Body of pancreas (tissue), 4 donors: ENCODE results near the gene EMP1. TPM values are rescaled to one million over a fixed set of nuclear protein-coding genes. Genes with fewer than 3 reads are reported as not detected.

Experiments
- ATAC-seq: fragments of 150-250 bp; one replicate; pipeline ENCODE4 v1.9.1; 2016
- DNase-seq, 4 donors: peaks; one replicate each; pipeline ENCODE4 v3.0.0-alpha.2; 2019
- H3K27ac ChIP-seq, 4 donors: fragments of 200-600 bp; sonication (generic); 1 replicate in 3 of 4; 2 replicates in 1 of 4; pipeline versions ENCODE4 v1.5.1 to v1.6.1; 2016 to 2019; ENCODE audit warnings: mild to moderate bottlenecking in 1 of 4, mixed read lengths in 1 of 4, moderate library complexity in 1 of 4
- H3K27me3 ChIP-seq, 2 donors: fragments of 200-600 bp; sonication (generic); one replicate each; pipeline ENCODE4 v1.6.0; 2016; ENCODE audit warnings: mild to moderate bottlenecking in 1 of 2
- H3K36me3 ChIP-seq, 2 donors: fragments of 200-600 bp; sonication (generic); replicated peaks in 1 of 2; 2 replicates each; pipeline ENCODE4 v1.5.1; 2016; ENCODE audit warnings: low read depth in 2 of 2; ENCODE audit not compliant: insufficient read depth in 1 of 2
- H3K4me1 ChIP-seq: fragments of 200-600 bp; sonication (generic); one replicate; pipeline ENCODE4 v1.6.0; 2016
- H3K4me3 ChIP-seq, 2 donors: fragments of 200-600 bp; sonication (generic); 1 replicate in 1 of 2; 2 replicates in 1 of 2; pipeline ENCODE4 v1.5.1; 2016 to 2019
- H3K9me3 ChIP-seq, 3 donors: fragments of 200-600 bp; sonication (generic); 1 replicate in 2 of 3; 2 replicates in 1 of 3; pipeline ENCODE4 v1.5.1; 2016
- POLR2A ChIP-seq, 3 donors: fragments of 450-650 bp; IDR thresholded peaks; one replicate each; pipeline ENCODE4 v1.6.1; 2016; ENCODE audit warnings: antibody characterized with exemption in 3 of 3, mild to moderate bottlenecking in 2 of 3
- WGBS, 2 donors: methylation state at CpG; one replicate each; pipeline ENCODE4 v1.1.5; 2017; 5-methylcytosine and 5-hydroxymethylcytosine counted together
- intact Hi-C: fragments of 100-400 bp; cut with DNase I; formaldehyde crosslinking; loops from one replicate; pipeline ENCODE4 v1.15.1; 2023
- total RNA-seq, 2 donors: library from RNA; depleted of rRNA; stranded (reverse); fragments of >200 nt; gene quantifications; one replicate each; pipeline ENCODE4 v1.1.0, GENCODE V29; 2016
- TF ChIP-seq, protein P1 (sequence below), 7 experiments: fragments of 450-650 bp in 4 of 7; fragments of 200-600 bp in 3 of 7; sonication (generic) in 3 of 7; IDR thresholded peaks; one replicate each; pipeline ENCODE4 v1.5.1; 2016 to 2019; ENCODE audit warnings: antibody characterized with exemption in 7 of 7

EMP1 gene
- total RNA-seq, 2 donors from 2014 or later: 29.0 to 40.5 TPM

GRCh38 chr12:13152281-13152680 is 44.2 kb upstream of the EMP1 start:
- 77 to 100% methylated on average over 1 of the region's 1 CpG for WGBS, 2 donors
- no peak overlapping the region for H3K4me3 ChIP-seq
- no peak for DNase-seq
- H3K4me1 ChIP-seq: no peaks in the 10 kb centered on the region
- H3K9me3 ChIP-seq: no peaks in the 10 kb centered on the region
- intact Hi-C loops: no loop called here
- TF ChIP-seq POLR2A (IDR thresholded peaks at IDR 0.05): no peak
- TF ChIP-seq, protein P1, sequence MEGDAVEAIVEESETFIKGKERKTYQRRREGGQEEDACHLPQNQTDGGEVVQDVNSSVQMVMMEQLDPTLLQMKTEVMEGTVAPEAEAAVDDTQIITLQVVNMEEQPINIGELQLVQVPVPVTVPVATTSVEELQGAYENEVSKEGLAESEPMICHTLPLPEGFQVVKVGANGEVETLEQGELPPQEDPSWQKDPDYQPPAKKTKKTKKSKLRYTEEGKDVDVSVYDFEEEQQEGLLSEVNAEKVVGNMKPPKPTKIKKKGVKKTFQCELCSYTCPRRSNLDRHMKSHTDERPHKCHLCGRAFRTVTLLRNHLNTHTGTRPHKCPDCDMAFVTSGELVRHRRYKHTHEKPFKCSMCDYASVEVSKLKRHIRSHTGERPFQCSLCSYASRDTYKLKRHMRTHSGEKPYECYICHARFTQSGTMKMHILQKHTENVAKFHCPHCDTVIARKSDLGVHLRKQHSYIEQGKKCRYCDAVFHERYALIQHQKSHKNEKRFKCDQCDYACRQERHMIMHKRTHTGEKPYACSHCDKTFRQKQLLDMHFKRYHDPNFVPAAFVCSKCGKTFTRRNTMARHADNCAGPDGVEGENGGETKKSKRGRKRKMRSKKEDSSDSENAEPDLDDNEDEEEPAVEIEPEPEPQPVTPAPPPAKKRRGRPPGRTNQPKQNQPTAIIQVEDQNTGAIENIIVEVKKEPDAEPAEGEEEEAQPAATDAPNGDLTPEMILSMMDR (IDR thresholded peaks at IDR 0.05): no peak
- no peaks in the 10 kb centered on the region for H3K36me3 ChIP-seq
- H3K27ac ChIP-seq: no peak overlapping the region
- no peak for ATAC-seq
- no peaks in the 10 kb centered on the region for H3K27me3 ChIP-seq

DNA sequence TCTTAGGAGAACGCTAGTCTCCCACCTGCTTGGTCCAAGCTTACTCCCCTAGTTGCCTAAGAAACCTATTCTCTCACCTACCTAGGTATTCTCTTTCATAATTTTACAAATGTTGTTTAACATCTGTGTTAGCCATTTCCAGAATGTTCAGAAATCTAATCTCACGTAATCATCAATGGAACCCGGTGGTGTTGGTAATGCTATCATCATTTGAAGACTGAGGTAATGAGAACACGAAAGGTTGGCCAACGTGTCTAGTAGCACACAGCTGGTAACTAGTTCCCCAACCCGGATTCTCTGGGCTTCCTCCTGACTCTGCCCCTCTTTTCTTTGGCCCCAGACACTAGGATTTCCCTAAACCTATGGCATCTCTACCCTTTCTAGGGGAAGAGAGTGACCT is 43.8 kb upstream of the EMP1 start:
- intact Hi-C loops: no loop called here
- TF ChIP-seq, protein P1 (IDR thresholded peaks at IDR 0.05): no peak
- TF ChIP-seq POLR2A (IDR thresholded peaks at IDR 0.05): no peak
- Histone ChIP-seq H3K9me3 (no peaks in the 10 kb centered on the region), H3K4me3 (no peak overlapping the region), H3K36me3 (no peaks in the 10 kb centered on the region), H3K27ac (no peak overlapping the region), H3K4me1 (no peaks in the 10 kb centered on the region), H3K27me3 (no peaks in the 10 kb centered on the region)
- 77 to 78% methylated on average over 6 of the region's 6 CpGs for WGBS, 2 donors
- ATAC-seq (no peak), DNase-seq (no peak)

GRCh38 chr12:13153180-13153579 is 43.3 kb upstream of the EMP1 start:
- H3K27me3 ChIP-seq: no peaks in the 10 kb centered on the region
- no peak overlapping the region for H3K27ac ChIP-seq
- 62 to 67% methylated on average over 7 of the region's 7 CpGs for WGBS, 2 donors
- no peaks in the 10 kb centered on the region for H3K36me3 ChIP-seq
- no peaks in the 10 kb centered on the region for H3K9me3 ChIP-seq
- ATAC-seq (no peak), DNase-seq (no peak)
- no peak for TF ChIP-seq POLR2A (IDR thresholded peaks at IDR 0.05)
- TF ChIP-seq, protein P1 (IDR thresholded peaks at IDR 0.05): no peak
- H3K4me3 ChIP-seq: no peak overlapping the region
- intact Hi-C loops: no loop called here
- no peaks in the 10 kb centered on the region for H3K4me1 ChIP-seq

- WGBS, 2 donors: 34 to 41% methylated on average over 3 of the region's 3 CpGs
- ATAC-seq: no peak
- DNase-seq: no peak
- no peaks in the 10 kb centered on the region for H3K27me3 ChIP-seq
- no peaks in the 10 kb centered on the region for H3K4me1 ChIP-seq
- H3K9me3 ChIP-seq: no peaks in the 10 kb centered on the region
- no peak overlapping the region for H3K27ac ChIP-seq
- H3K4me3 ChIP-seq: no peak overlapping the region
- intact Hi-C loops: no loop called here
- no peaks in the 10 kb centered on the region for H3K36me3 ChIP-seq
- TF ChIP-seq, protein P1 (IDR thresholded peaks at IDR 0.05): no peak
- TF ChIP-seq POLR2A (IDR thresholded peaks at IDR 0.05): no peak
Observed at GRCh38 chr12:13154027-13154538, 42.4 kb upstream of the EMP1 start.

GRCh38 chr12:13154831-13155230 is 41.7 kb upstream of the EMP1 start:
- ATAC-seq: no peak
- H3K9me3 ChIP-seq: no peaks in the 10 kb centered on the region
- H3K27ac ChIP-seq: no peak overlapping the region
- no peaks in the 10 kb centered on the region for H3K27me3 ChIP-seq
- intact Hi-C loops: no loop called here
- TF ChIP-seq, protein P1 (IDR thresholded peaks at IDR 0.05): no peak
- TF ChIP-seq POLR2A (IDR thresholded peaks at IDR 0.05): no peak
- H3K4me1 ChIP-seq: no peaks in the 10 kb centered on the region
- no peak overlapping the region for H3K4me3 ChIP-seq
- no peak for DNase-seq
- H3K36me3 ChIP-seq: no peaks in the 10 kb centered on the region
